22Rv1 (cell line): ENCODE results near the gene RIMKLB.
"Not testable (repeated sequence)": the region's sequence is repeated elsewhere in the genome, so short reads cannot be mapped to it uniquely, and the experiment has no call there.

ENCODE experiments used
- ZFX ChIP-seq: fragments of 450-650 bp; IDR thresholded peaks from 2 replicates; pipeline ENCODE4 v1.6.1; 2017; ENCODE audit warnings: antibody characterized with exemption, borderline replicate concordance
- TF ChIP-seq, protein P1 (sequence below): fragments of 450-650 bp; IDR thresholded peaks from 2 replicates; pipeline ENCODE4 v1.5.1; 2017; ENCODE audit warnings: mild to moderate bottlenecking

DNA sequence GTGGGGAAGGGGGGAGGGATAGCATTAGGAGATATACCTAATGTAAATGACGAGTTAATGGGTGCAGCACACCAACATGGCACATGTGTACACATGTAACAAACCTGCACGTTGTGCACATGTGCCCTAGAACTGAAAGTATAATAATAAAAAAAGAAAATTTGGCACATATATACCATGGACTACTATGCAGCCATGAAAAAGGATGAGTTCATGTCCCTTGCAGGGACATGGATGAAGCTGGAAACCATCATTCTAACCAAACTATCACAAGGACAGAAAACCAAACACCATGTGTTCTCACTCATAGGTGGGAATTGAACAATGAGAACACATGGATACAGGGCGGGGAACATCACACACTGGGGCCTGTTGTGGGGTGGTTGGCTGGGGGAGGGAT is 103.4 kb downstream of the RIMKLB start:
- TF ChIP-seq, protein P1, sequence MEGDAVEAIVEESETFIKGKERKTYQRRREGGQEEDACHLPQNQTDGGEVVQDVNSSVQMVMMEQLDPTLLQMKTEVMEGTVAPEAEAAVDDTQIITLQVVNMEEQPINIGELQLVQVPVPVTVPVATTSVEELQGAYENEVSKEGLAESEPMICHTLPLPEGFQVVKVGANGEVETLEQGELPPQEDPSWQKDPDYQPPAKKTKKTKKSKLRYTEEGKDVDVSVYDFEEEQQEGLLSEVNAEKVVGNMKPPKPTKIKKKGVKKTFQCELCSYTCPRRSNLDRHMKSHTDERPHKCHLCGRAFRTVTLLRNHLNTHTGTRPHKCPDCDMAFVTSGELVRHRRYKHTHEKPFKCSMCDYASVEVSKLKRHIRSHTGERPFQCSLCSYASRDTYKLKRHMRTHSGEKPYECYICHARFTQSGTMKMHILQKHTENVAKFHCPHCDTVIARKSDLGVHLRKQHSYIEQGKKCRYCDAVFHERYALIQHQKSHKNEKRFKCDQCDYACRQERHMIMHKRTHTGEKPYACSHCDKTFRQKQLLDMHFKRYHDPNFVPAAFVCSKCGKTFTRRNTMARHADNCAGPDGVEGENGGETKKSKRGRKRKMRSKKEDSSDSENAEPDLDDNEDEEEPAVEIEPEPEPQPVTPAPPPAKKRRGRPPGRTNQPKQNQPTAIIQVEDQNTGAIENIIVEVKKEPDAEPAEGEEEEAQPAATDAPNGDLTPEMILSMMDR = not testable (repeated sequence)
- TF ChIP-seq ZFX = not testable (repeated sequence)
